GM12878 (cell line): ENCODE results near the gene FAM20B.

Experiments used
- BMI1 ChIP-seq: fragments of 450-650 bp; IDR thresholded peaks from 2 replicates; pipeline ENCODE4 v1.6.1; 2016; ENCODE audit warnings: mild to moderate bottlenecking, moderate library complexity, borderline replicate concordance
- EP300 ChIP-seq, 2 experiments: fragments of 150-350 bp in 1 of 2; IDR thresholded peaks; 2 replicates each; pipeline ENCODE4 v1.6.1; 2011 to 2012; ENCODE audit warnings: low read depth in 2 of 2, low read length in 2 of 2, borderline replicate concordance in 1 of 2, improper control_type of control experiment in 1 of 2, inconsistent platforms in 1 of 2; ENCODE audit not compliant: control insufficient read depth in 1 of 2
- GABPA ChIP-seq: IDR thresholded peaks from 2 replicates; pipeline ENCODE4 v1.6.1; 2014; ENCODE audit warnings: antibody characterized with exemption, low read depth, mild to moderate bottlenecking, inconsistent platforms
- IKZF1 ChIP-seq: fragments of 450-650 bp; conservative IDR thresholded peaks from 2 replicates; pipeline ENCODE4 v1.6.1; 2017; ENCODE audit warnings: antibody characterized with exemption, mild to moderate bottlenecking
- NBN ChIP-seq: fragments of 450-650 bp; IDR thresholded peaks from 2 replicates; pipeline ENCODE4 v1.6.1; 2016
- USF2 ChIP-seq: IDR thresholded peaks from 2 replicates; pipeline ENCODE4 v1.6.1; 2011; ENCODE audit warnings: low read depth, low read length, improper control_type of control experiment, borderline replicate concordance
- YY1 ChIP-seq: IDR thresholded peaks from 2 replicates; pipeline ENCODE4 v1.6.1; 2011; ENCODE audit warnings: low read depth, mild to moderate bottlenecking, low read length
- ZNF24 ChIP-seq: fragments of 450-650 bp; IDR thresholded peaks from 2 replicates; pipeline ENCODE4 v1.6.1; 2017; ENCODE audit warnings: antibody characterized with exemption, mild to moderate bottlenecking

GRCh38 chr1:179003512-179004066, 22.1 kb upstream of the FAM20B start:
- no peak for TF ChIP-seq IKZF1
- TF ChIP-seq ZNF24 = no peak
- no peak for TF ChIP-seq NBN
- no peak for TF ChIP-seq GABPA
- no peak for TF ChIP-seq USF2
- TF ChIP-seq EP300 (IDR thresholded peaks at IDR 0.05; ENCODE audit: borderline replicate concordance in 1 of 2, control insufficient read depth in 1 of 2, low read depth in 2 of 2, low read length in 2 of 2) = no peak
- no peak for TF ChIP-seq YY1
- TF ChIP-seq BMI1 = no peak
